PFSK-1 (cell line): ENCODE measurements around the gene DDO.

Source experiments
- FOXP2 ChIP-seq: optimal IDR thresholded peaks from 2 replicates; pipeline ENCODE3; 2011; ENCODE audit warnings: borderline replicate concordance, control low read depth, inconsistent platforms; ENCODE audit not compliant: insufficient read depth; ENCODE audit errors: extremely low read length, extremely low read depth
- POLR2AphosphoS5 ChIP-seq: IDR thresholded peaks from 2 replicates; pipeline ENCODE4 v1.6.1; 2012; ENCODE audit warnings: low read depth, mild to moderate bottlenecking, control low read depth, low read length, moderate library complexity
- REST ChIP-seq, 2 experiments: IDR thresholded peaks; 2 replicates each; pipeline versions ENCODE4 v1.6.1 to v1.8.0; 2011 to 2012; ENCODE audit warnings: low read depth in 2 of 2, low read length in 2 of 2, control low read depth in 1 of 2, inconsistent platforms in 1 of 2, mild to moderate bottlenecking in 1 of 2, moderate library complexity in 1 of 2; ENCODE audit not compliant: insufficient read depth in 1 of 2
- SIN3A ChIP-seq: IDR thresholded peaks from 2 replicates; pipeline ENCODE4 v1.6.1; 2012; ENCODE audit warnings: mild to moderate bottlenecking, low read length, moderate library complexity, borderline replicate concordance; ENCODE audit not compliant: insufficient read depth
- TAF1 ChIP-seq: IDR thresholded peaks from 2 replicates; pipeline ENCODE4 v1.6.1; 2012; ENCODE audit warnings: low read length, control low read depth, borderline replicate concordance; ENCODE audit not compliant: insufficient read depth

DDO gene

GRCh38 chr6:110378552-110378951, 36.8 kb downstream of the DDO start:
- TF ChIP-seq TAF1 (no peak), REST (IDR thresholded peaks at IDR 0.05; ENCODE audit: insufficient read depth in 1 of 2, low read depth in 2 of 2, low read length in 2 of 2) (no peak), SIN3A (no peak), FOXP2 (no peak), POLR2AphosphoS5 (no peak)

- no peak for TF ChIP-seq TAF1
- TF ChIP-seq REST (IDR thresholded peaks at IDR 0.05; ENCODE audit: insufficient read depth in 1 of 2, low read depth in 2 of 2, low read length in 2 of 2), result no peak
- no peak for TF ChIP-seq FOXP2
- TF ChIP-seq SIN3A, result no peak
- TF ChIP-seq POLR2AphosphoS5, result no peak
These were observed 46.3 kb downstream of the DDO start for GRCh38 chr6:110369066-110369465.

GRCh38 chr6:110368284-110368683, 47.1 kb downstream of the DDO start:
- TF ChIP-seq SIN3A, result no peak

- TF ChIP-seq TAF1 (no peak), SIN3A (no peak), POLR2AphosphoS5 (no peak), FOXP2 (no peak), REST (IDR thresholded peaks at IDR 0.05; ENCODE audit: insufficient read depth in 1 of 2, low read depth in 2 of 2, low read length in 2 of 2) (no peak)
These were observed 47.5 kb downstream of the DDO start for GRCh38 chr6:110367825-110368224.

- TF ChIP-seq POLR2AphosphoS5 (no peak), REST (IDR thresholded peaks at IDR 0.05; ENCODE audit: insufficient read depth in 1 of 2, low read depth in 2 of 2, low read length in 2 of 2) (no peak), TAF1 (no peak), FOXP2 (no peak), SIN3A (no peak)
These were observed 48.4 kb downstream of the DDO start for GRCh38 chr6:110366975-110367374.
